ENCODE data around the gene PALLD.

GRCh38 chr4:168857009-168857408 is 360.2 kb downstream of the PALLD start:
- TF ChIP-seq POLR2A (IDR thresholded peaks at IDR 0.05; ENCODE audit: low read depth, low read length) (no peak), TAF1 (IDR thresholded peaks at IDR 0.05; ENCODE audit: low read depth, low read length) (no peak), SPI1 (IDR thresholded peaks at IDR 0.05; ENCODE audit: low read depth, low read length) (no peak), PAX5 (IDR thresholded peaks at IDR 0.05; ENCODE audit: insufficient read depth, low read length, severe bottlenecking) (no peak), POLR2AphosphoS5 (IDR thresholded peaks at IDR 0.05; ENCODE audit: low read depth, low read length) (no peak)

Data from GM12891 (cell line).